Thyroid gland (tissue), 4 donors: Measurements from ENCODE around the gene PARD3.

Experiments used
- POLR2A ChIP-seq, 2 donors: fragments of 450-650 bp; IDR thresholded peaks; one replicate each; pipeline ENCODE4 v1.6.1; 2017; ENCODE audit warnings: antibody characterized with exemption in 2 of 2, mild to moderate bottlenecking in 2 of 2, moderate library complexity in 1 of 2
- TF ChIP-seq, protein P1 (sequence below), 6 experiments: fragments of 200-600 bp in 3 of 6; fragments of 450-650 bp in 3 of 6; sonication (generic) in 3 of 6; IDR thresholded peaks; one replicate each; pipeline ENCODE4 v1.5.1; 2016 to 2019; ENCODE audit warnings: antibody characterized with exemption in 6 of 6, mild to moderate bottlenecking in 2 of 6, inconsistent platforms in 1 of 6, moderate library complexity in 1 of 6

DNA sequence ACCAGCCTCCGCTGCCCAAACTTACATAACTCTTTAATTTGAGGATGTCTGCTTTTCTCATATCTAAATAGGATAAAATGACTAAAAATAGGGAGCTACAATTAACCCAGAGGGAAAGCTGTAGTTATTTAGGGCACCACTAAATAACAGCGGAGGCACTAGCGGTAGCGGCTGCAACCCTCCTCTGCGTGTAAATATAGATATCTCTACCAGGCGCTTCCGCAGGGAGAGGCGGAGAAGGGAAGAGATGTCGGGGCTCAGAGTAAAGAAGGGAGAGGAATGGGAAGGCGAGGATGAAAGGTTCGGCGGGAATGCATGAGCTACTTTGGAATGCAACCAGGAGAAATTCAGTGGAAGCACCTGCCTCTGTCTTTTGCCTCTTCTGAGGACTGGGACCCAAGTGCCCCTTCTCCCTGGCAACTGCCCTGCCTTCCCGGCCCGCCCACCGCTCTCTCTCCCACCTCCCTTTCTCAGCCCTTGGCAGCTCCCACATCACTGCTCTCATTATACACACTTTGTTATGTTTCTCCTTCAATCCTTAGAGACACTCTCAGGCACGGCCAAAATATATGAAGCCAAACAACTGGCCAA, 698.3 kb downstream of the PARD3 start:
- TF ChIP-seq POLR2A (IDR thresholded peaks at IDR 0.05) = no peak
- TF ChIP-seq, protein P1, sequence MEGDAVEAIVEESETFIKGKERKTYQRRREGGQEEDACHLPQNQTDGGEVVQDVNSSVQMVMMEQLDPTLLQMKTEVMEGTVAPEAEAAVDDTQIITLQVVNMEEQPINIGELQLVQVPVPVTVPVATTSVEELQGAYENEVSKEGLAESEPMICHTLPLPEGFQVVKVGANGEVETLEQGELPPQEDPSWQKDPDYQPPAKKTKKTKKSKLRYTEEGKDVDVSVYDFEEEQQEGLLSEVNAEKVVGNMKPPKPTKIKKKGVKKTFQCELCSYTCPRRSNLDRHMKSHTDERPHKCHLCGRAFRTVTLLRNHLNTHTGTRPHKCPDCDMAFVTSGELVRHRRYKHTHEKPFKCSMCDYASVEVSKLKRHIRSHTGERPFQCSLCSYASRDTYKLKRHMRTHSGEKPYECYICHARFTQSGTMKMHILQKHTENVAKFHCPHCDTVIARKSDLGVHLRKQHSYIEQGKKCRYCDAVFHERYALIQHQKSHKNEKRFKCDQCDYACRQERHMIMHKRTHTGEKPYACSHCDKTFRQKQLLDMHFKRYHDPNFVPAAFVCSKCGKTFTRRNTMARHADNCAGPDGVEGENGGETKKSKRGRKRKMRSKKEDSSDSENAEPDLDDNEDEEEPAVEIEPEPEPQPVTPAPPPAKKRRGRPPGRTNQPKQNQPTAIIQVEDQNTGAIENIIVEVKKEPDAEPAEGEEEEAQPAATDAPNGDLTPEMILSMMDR (IDR thresholded peaks at IDR 0.05) = no peak
